HG02840 (cell line): Measurements from ENCODE around the gene MYOM1.
"Not testable (repeated sequence)": the region's sequence is repeated elsewhere in the genome, so short reads cannot be mapped to it uniquely, and the experiment has no call there.

Experiments
- ATAC-seq: cut with Tn5 transposase; IDR thresholded peaks from one replicate; pipeline ENCODE4 v1.9.1; 2021; ENCODE audit warnings: mild to moderate bottlenecking, moderate library complexity, moderate number of reproducible peaks; ENCODE audit not compliant: unreplicated experiment, low FRiP score

Gene MYOM1

DNA sequence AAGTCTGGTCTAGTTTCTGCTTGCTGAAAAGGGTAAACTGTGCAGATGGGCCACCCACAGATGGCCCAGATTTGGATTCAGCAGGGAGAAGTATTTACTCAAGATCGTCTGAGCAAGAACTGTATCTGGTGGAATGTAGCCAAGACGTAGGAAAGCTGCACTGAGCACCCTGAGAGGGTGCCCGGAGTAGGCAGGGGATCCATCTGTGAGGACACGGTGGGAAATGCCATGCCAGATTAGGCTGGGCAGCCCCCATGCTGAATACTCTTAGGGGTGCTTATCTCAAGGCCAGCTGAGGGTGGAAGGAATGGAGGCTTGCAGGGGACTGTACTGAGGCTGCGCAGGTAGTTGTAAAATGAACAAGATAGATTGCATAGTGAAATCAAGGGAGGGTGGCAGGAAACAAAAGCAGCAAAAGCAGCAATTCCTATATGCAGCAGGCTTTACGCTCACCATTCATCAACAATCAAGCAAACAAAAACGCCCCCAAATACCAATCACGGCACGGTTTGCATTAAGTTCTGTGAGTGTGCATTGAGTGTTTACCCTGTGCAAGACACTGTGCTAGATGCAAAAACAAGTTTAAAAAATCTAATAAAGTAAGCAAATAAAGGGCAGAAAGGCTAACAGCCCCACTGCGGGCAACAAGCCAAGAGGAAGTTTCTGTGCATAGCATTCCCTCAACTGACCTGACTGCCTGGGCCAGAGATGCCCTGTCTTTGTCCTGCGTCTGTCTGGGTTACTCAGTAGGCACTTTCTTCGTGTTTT is 174.7 kb downstream of the MYOM1 start:
- no peak for ATAC-seq

DNA sequence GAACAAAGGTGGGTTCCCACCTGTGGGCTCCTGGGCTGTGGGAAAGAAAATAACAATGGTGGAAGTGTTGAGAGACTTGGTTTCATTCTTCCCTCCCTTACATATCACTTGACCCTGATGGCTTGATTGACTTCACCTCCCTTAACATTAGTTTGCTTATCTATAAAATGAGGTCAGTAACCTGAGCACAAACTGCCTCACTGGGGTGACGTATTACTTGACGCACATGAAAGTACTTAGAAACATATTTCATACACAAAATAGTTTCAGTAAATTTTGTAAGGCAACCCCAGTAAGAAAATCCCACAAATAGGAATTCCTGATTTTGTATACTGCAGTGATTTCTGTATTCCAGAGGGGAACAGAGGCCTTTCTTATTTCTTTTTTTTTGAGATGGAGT is 177.4 kb downstream of the MYOM1 start:
- ATAC-seq = no peak

DNA sequence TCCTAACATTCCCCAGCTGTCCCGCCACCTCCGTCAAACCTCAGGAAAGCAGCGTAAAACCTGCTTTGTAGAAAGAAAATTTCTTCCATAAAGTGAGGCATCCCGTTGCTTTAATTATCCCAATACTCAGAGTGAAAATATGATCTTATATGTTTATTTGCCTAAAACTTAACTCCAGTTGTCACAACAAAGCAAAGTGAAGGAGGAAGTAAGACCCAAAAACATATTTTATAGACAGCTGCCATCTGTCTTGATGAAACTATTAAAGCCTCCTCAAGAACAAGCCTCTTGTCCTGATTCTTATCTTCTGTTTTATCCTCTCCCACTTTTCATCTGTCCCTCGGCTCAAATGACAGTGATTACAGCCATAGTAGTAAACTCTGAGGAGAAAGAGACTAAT is 177.9 kb downstream of the MYOM1 start:
- no peak for ATAC-seq

DNA sequence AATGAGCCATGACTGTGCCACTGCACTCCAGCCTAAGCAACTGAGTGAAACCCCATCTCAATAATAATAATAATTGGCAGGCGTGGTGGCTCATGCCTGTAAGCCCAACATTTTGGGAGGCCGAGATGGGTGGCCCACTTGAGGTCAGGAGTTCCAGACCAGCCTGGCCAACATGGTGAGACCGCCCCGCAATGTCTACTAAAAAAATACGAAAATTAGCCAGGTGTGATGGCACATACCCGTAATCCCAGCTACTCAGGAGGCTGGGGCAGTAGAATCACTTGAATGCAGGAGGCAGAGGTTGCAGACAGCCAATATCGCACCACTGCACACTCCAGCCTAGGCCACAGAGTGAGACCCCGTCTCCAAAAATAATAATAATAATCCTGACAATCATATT is 178.9 kb downstream of the MYOM1 start:
- no peak for ATAC-seq

DNA sequence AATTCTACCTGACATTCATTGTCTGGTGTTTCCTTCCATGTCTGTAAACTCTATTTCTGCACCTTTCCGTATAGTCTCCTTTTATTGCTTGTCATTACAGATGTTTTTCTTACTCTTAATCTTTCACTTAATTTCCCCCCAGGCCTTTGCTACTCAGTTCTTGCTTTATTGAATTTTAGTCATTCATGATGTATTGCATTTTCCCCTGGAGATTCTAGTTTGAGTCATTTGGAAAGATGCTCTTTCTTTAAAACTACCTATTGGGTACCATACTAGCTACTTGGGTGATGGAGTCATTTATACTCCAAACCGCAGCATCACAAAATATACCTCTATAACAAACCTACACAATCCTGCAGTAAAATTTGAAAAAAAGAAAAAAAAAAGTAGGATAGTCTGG is 179.6 kb downstream of the MYOM1 start:
- no peak for ATAC-seq

- ATAC-seq = peak; percentile 90
Observed at GRCh38 chr18:3037423-3037915, 182.3 kb downstream of the MYOM1 start.

GRCh38 chr18:3036108-3036507 is 183.7 kb downstream of the MYOM1 start:
- ATAC-seq = no peak

GRCh38 chr18:3035635-3036034 is 184.1 kb downstream of the MYOM1 start:
- no peak for ATAC-seq

GRCh38 chr18:3032721-3033120 is 187.0 kb downstream of the MYOM1 start:
- no peak for ATAC-seq

DNA sequence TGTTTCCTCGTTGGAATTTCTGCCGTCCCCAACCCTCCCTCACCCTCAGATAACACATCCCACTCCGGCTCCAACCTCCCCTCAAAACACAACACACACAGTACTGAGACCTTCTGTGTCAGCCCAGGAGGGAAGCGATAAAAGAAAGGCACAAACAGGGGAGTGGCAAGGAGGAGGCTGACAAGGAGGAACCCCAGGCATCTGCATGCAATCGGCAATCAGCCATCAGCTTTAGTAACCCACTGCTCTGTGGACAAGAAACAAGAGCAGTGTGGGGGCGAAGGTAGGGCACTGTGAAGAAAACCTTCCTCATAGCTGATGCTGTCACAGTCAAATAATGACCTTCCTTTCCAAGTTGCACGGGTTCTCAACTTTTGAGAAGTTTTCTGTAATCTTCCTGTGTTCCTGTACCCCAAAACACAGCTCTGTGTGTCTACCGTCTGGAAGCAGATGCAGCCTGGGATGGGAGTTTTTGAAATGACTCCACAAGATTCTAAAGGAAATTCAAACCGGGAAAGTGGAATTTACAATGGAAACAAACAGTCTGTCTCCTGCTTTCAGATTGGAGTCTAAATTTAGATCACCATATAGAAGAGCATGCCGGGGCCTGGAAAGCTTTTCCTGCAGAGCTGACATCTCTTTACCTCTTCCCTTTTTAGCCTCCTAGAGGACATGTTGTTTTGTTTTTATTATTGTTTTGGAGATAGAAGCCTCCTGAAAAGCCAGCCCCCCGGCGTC is 190.4 kb downstream of the MYOM1 start:
- no peak for ATAC-seq

DNA sequence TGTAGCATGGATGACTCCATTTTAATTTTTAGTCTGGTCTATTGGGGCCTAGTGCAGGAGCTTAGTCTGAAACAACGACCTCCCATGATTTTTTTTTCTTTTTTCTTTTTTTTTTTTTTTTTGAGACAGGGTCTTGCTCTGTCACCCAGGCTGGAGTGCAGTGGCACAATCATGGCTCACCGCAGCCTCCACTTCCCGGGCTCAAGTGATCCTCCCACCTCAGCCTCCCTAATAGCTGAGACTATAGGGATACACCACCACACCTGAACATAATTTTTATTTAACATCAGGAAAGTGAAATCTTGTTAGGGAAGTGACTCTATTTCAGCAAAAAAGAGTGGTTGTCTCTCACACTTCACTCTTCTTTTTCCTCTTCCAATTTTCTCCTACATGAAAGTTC is 191.7 kb downstream of the MYOM1 start:
- not testable (repeated sequence) for ATAC-seq

GRCh38 chr18:3027370-3027891 is 192.3 kb downstream of the MYOM1 start:
- ATAC-seq = no peak

DNA sequence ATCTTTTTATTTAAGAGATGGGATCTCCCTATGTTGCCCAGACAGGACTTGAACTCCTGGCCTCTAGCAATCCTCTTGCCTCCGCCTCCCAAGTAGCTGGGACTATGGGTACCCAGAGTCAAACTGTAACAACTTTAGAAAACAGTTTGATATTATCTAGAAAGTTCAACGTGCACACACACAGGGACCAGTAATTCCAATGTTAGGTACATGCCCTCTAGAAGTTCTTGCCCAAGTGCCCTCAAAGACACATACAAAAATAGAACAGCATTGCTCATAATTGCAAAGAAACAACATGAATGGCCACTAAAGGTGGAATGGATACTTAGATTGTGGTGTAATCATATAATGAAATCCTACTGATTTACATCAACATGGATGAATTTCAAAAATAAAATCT is 194.2 kb downstream of the MYOM1 start:
- ATAC-seq = no peak

DNA sequence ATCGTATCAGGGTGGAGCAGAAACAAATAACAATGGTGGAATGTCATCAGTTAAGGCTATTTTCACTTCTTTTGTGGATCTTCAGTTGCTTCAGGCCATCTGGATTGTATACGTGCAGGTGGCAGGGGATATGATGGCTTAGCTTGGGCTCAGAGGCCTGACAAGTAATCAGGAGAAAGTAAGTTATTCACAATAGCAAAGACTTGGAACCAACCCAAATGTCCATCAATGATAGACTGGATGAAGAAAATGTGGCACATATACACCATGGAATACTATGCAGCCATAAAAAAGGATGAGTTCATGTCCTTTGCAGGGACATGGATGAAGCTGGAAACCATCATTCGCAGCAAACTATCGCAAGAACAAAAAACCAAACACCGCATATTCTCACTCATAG is 196.2 kb downstream of the MYOM1 start:
- ATAC-seq = not testable (repeated sequence)
